H1 (cell line): ENCODE results near the gene NOL12. TPM values are rescaled to one million over a fixed set of nuclear protein-coding genes. Genes with fewer than 3 reads are reported as not detected.

Experiments
- ASH2L ChIP-seq: fragments of 200-600, 300-600 bp; sonication (generic); IDR thresholded peaks from one replicate; pipeline ENCODE4 v1.7.1; 2017; ENCODE audit warnings: low read length
- BCL11A ChIP-seq, 2 experiments: IDR thresholded peaks; one replicate each; pipeline ENCODE4 v1.6.1; 2011; ENCODE audit warnings: low read depth in 2 of 2, low read length in 2 of 2, mild to moderate bottlenecking in 2 of 2
- BRCA1 ChIP-seq: IDR thresholded peaks from 2 replicates; pipeline ENCODE4 v1.6.1; 2012; ENCODE audit warnings: low read depth, low read length, improper control_type of control experiment
- EZH2 ChIP-seq: fragments of 200-600 bp; sonication (generic); IDR thresholded peaks from 2 replicates; pipeline ENCODE4 v1.7.1; 2012; ENCODE audit warnings: low read depth, mild to moderate bottlenecking, moderate library complexity, low read length, inconsistent platforms; ENCODE audit not compliant: severe bottlenecking
- HDAC6 ChIP-seq: IDR thresholded peaks from one replicate; pipeline ENCODE4 v1.7.1; 2012; ENCODE audit warnings: low read depth, mild to moderate bottlenecking, inconsistent platforms, low read length, moderate library complexity
- JUND ChIP-seq: IDR thresholded peaks from 2 replicates; pipeline ENCODE4 v1.6.1; 2011; ENCODE audit warnings: mild to moderate bottlenecking, improper control_type of control experiment, low read length
- KDM1A ChIP-seq: fragments of 200-600, 300-600 bp; sonication (generic); IDR thresholded peaks from 2 replicates; pipeline ENCODE4 v1.7.1; 2016; ENCODE audit warnings: mild to moderate bottlenecking, low read length, borderline replicate concordance
- KDM4A ChIP-seq: IDR thresholded peaks from one replicate; pipeline ENCODE4 v1.7.1; 2012; ENCODE audit warnings: low read depth, mild to moderate bottlenecking, moderate library complexity, low read length, inconsistent platforms; ENCODE audit not compliant: severe bottlenecking
- MAFK ChIP-seq: IDR thresholded peaks from 2 replicates; pipeline ENCODE4 v1.6.1; 2012; ENCODE audit warnings: low read depth, mild to moderate bottlenecking, improper control_type of control experiment, low read length
- POU5F1 ChIP-seq: IDR thresholded peaks from 2 replicates; pipeline ENCODE4 v1.6.1; 2011; ENCODE audit warnings: low read depth, mild to moderate bottlenecking, low read length, moderate library complexity
- SIN3A ChIP-seq, 2 experiments: IDR thresholded peaks in 1 of 2; conservative IDR thresholded peaks in 1 of 2; 2 replicates each; pipeline ENCODE4 v1.6.1; 2011 to 2012; ENCODE audit warnings: low read length in 2 of 2, improper control_type of control experiment in 1 of 2, low read depth in 1 of 2, mild to moderate bottlenecking in 1 of 2
- SIRT6 ChIP-seq: IDR thresholded peaks from one replicate; pipeline ENCODE4 v1.7.1; 2012; ENCODE audit warnings: low read length, inconsistent platforms
- SIX5 ChIP-seq: IDR thresholded peaks from 2 replicates; pipeline ENCODE4 v1.6.1; 2011; ENCODE audit warnings: mild to moderate bottlenecking, low read depth, low read length
- SRF ChIP-seq: IDR thresholded peaks from 2 replicates; pipeline ENCODE4 v1.6.1; 2011; ENCODE audit warnings: mild to moderate bottlenecking, low read depth, low read length, moderate library complexity
- USF2 ChIP-seq: IDR thresholded peaks from 2 replicates; pipeline ENCODE4 v1.6.1; 2011; ENCODE audit warnings: low read length, improper control_type of control experiment
- polyA plus RNA-seq, 7 experiments: library from polyadenylated mRNA; depleted of rRNA in 3 of 7; stranded (reverse) in 5 of 7; unstranded in 2 of 7; fragments of >200 nt in 5 of 7; fragments of 200-250 nt in 2 of 7; gene quantifications; 1 replicate in 5 of 7; 2 replicates in 1 of 7; 4 replicates in 1 of 7; pipeline versions ENCODE4 v1.2.1 to v1.2.3, GENCODE V29; 2011 to 2013; ENCODE audit warnings: missing spikeins in 2 of 7, mixed read lengths in 2 of 7
- total RNA-seq: library from RNA; stranded (reverse); fragmentation: NEBNext Ultra II Directional; extraction: Animal tissue kit (Norgen Biotek cat#: 25700); gene quantifications from 2 replicates; pipeline ENCODE4 v1.2.1, GENCODE V29; 2021
- TF ChIP-seq, protein P1 (sequence below): IDR thresholded peaks from 2 replicates; pipeline ENCODE4 v1.6.1; 2012; ENCODE audit warnings: inconsistent platforms

Gene NOL12
- total and polyA plus RNA-seq, 2 of the 8 experiments (the other 6 are each of a cell fraction or from before 2014, with no cell fraction given) = 25.3 to 28.3 TPM

DNA sequence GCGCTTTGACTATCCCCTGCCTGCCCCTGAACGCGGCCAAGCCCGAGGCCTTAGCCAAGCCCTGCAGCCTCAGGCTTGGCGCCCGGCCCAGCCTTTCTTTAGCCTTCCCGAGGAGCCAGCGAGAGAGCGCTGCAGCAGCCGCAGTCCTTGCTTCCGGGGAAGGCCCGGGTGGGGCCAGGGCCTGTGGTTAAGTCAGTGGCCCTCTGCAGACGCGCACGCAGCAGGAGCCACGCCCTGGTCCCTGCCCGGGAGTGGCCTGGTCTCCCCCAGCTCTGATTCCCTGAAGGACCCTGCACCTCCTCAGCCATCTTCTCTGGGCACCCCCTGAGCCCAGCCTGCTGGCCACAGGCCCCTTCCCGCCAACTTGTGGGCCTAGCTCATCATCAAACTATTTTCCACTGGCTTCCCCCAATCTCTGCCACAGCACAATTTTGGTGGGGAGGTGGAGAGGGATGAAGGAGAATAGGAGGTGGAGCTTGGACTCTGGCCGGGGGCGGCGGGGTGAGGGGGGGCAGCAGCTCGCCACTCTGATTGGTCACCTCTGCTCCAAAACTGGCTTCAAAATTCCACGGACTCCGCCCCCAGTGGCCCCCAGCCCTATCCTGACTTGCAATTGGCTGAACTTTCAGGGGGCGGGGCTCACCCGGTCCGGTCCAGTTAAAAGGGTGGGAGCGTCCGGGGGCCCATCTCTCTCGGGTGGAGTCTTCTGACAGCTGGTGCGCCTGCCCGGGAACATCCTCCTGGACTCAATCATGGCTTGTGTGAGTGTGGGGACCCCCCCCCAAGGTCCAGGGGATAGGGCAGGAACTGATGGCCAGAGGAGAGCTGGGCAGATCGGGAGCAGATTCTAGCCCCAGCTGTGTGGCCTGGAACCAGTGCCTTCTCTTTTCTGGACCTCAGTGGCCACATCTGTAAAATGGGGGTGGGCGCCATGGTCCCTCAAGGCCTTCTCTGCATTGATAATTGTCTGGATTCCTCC, 10.9 kb upstream of the NOL12 start, which contains the start of gene LGALS1 (continued):
- TF ChIP-seq ASH2L (no peak), KDM1A (peak; percentile 75; the same call in 1 of the 2 replicates), BCL11A (IDR thresholded peaks at IDR 0.05; ENCODE audit: low read depth in 2 of 2, low read length in 2 of 2) (no peak), SIRT6 (no peak), EZH2 (no peak), SRF (no peak), HDAC6 (no peak), MAFK (no peak), USF2 (no peak), SIN3A (conservative IDR thresholded peaks at IDR 0.05 in 1 of 2, IDR thresholded peaks at IDR 0.05 in 1 of 2; ENCODE audit: low read depth in 1 of 2, low read length in 2 of 2) (no peak), BRCA1 (no peak), JUND (no peak), SIX5 (no peak), KDM4A (no peak), POU5F1 (no peak)
- TF ChIP-seq, protein P1, sequence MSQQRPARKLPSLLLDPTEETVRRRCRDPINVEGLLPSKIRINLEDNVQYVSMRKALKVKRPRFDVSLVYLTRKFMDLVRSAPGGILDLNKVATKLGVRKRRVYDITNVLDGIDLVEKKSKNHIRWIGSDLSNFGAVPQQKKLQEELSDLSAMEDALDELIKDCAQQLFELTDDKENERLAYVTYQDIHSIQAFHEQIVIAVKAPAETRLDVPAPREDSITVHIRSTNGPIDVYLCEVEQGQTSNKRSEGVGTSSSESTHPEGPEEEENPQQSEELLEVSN = peak; percentile 56; the same call in 1 of the 2 replicates
